Thyroid gland (tissue), 4 donors: Measurements from ENCODE around the gene TAS1R2. TPM values are rescaled to one million over a fixed set of nuclear protein-coding genes. Genes with fewer than 3 reads are reported as not detected.

ENCODE experiments used
- DNase-seq, 2 donors: peaks; one replicate each; pipeline ENCODE4 v3.0.0-alpha.2; 2019
- H3K27ac ChIP-seq, 3 donors: fragments of 200-600 bp; sonication (generic); 1 replicate in 2 of 3; 2 replicates in 1 of 3; pipeline ENCODE4 v1.5.1; 2016 to 2019; ENCODE audit warnings: mild to moderate bottlenecking in 1 of 3, moderate library complexity in 1 of 3
- H3K27me3 ChIP-seq: fragments of 200-600 bp; sonication (generic); one replicate; pipeline ENCODE4 v1.5.1; 2019
- H3K36me3 ChIP-seq, 2 donors: fragments of 200-600 bp; sonication (generic); one replicate each; pipeline ENCODE4 v1.5.1; 2016 to 2019
- H3K4me1 ChIP-seq, 2 donors: fragments of 200-600 bp; sonication (generic); one replicate each; pipeline ENCODE4 v1.5.1; 2017 to 2019
- H3K4me3 ChIP-seq, 3 donors: fragments of 200-600 bp; sonication (generic); replicated peaks in 1 of 3; 1 replicate in 2 of 3; 2 replicates in 1 of 3; pipeline ENCODE4 v1.5.1; 2016; ENCODE audit warnings: mild to moderate bottlenecking in 1 of 3
- H3K9me3 ChIP-seq: fragments of 200-600 bp; sonication (generic); one replicate; pipeline ENCODE4 v1.5.1; 2017
- POLR2A ChIP-seq, 2 donors: fragments of 450-650 bp; IDR thresholded peaks; one replicate each; pipeline ENCODE4 v1.6.1; 2017; ENCODE audit warnings: antibody characterized with exemption in 2 of 2, mild to moderate bottlenecking in 2 of 2, moderate library complexity in 1 of 2
- WGBS, 2 donors: methylation state at CpG; one replicate each; pipeline ENCODE4 v1.1.5; 2017; 5-methylcytosine and 5-hydroxymethylcytosine counted together
- intact Hi-C: fragments of 100-400 bp; cut with DNase I; formaldehyde crosslinking; loops from one replicate; pipeline ENCODE4 v1.15.1; 2023
- total RNA-seq, 4 donors: library from RNA; depleted of rRNA; stranded (reverse); fragments of >200 nt; gene quantifications; one replicate each; pipeline ENCODE4 v1.2.3, GENCODE V29; 2016
- TF ChIP-seq, protein P1 (sequence below), 6 experiments: fragments of 200-600 bp in 3 of 6; fragments of 450-650 bp in 3 of 6; sonication (generic) in 3 of 6; IDR thresholded peaks; one replicate each; pipeline ENCODE4 v1.5.1; 2016 to 2019; ENCODE audit warnings: antibody characterized with exemption in 6 of 6, mild to moderate bottlenecking in 2 of 6, inconsistent platforms in 1 of 6, moderate library complexity in 1 of 6

The TAS1R2 gene
- total RNA-seq, 4 donors from 2014 or later = not detected

DNA sequence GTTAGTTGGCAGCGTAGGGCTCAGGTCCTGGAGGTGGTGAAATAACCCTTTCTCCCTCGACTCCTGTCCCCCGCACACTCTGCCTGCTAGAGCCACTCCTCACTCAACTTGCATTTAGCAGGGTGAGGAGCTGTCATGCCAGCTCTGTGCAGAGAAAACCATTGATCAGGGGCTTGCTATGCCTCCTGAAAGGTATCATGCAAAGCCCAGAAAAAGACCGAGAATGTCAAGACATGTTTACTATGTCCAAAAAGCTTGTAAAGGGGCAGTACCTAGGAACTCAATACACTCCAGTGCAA lies 24.9 kb upstream of the TAS1R2 start:
- Histone ChIP-seq H3K27ac (no peak overlapping the region), H3K4me1 (peaks cover 0 to 3% of the 10 kb centered on the region in 2 donors), H3K9me3 (no peaks in the 10 kb centered on the region), H3K36me3 (no peaks in the 10 kb centered on the region), H3K27me3 (no peaks in the 10 kb centered on the region), H3K4me3 (no peak overlapping the region)
- DNase-seq = no peak
- WGBS, 2 donors = 71 to 72% methylated on average over 4 of the region's 4 CpGs
- intact Hi-C loops = no loop called here
- no peak for TF ChIP-seq POLR2A (IDR thresholded peaks at IDR 0.05)
- TF ChIP-seq, protein P1, sequence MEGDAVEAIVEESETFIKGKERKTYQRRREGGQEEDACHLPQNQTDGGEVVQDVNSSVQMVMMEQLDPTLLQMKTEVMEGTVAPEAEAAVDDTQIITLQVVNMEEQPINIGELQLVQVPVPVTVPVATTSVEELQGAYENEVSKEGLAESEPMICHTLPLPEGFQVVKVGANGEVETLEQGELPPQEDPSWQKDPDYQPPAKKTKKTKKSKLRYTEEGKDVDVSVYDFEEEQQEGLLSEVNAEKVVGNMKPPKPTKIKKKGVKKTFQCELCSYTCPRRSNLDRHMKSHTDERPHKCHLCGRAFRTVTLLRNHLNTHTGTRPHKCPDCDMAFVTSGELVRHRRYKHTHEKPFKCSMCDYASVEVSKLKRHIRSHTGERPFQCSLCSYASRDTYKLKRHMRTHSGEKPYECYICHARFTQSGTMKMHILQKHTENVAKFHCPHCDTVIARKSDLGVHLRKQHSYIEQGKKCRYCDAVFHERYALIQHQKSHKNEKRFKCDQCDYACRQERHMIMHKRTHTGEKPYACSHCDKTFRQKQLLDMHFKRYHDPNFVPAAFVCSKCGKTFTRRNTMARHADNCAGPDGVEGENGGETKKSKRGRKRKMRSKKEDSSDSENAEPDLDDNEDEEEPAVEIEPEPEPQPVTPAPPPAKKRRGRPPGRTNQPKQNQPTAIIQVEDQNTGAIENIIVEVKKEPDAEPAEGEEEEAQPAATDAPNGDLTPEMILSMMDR (IDR thresholded peaks at IDR 0.05) = no peak

DNA sequence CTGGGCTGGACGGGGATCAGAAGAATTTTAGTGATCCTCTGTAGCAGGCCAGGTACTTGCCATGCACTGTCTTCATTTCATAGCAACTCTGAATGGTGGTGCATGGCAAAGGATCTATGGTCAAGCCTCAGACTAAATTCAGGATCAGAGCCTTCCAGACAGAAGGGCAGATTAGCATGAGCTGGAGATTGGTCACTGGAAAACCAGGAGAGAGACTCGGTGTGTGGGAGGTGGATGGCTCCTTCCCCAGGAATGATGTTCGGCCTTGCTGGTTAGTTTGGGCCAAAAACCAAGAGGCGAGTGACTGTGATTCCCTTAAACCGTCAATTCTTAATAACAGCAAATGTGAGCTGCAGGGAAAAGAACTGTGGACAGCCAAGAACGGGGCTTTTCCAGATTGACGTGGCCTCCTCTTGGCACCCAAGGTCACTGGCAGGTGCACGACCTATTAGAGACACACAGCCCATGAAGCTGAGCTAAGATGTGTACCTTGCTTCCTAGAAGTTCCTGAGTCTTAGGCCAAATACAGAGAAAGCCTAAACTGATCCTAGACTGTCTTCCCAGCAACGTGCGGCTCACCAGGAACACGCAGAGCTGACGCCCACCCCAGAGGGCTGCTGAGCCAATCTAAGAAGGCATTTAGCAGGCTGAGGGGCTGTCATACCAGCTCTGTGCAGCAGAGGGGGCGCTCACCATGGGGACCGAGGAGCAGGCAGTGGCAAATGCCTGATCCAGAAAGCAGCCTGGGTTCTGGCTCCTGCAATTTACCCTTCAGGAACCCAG lies 24.4 kb upstream of the TAS1R2 start:
- Histone ChIP-seq H3K27me3 (no peaks in the 10 kb centered on the region), H3K4me3 (no peak overlapping the region), H3K36me3 (no peaks in the 10 kb centered on the region), H3K4me1 (peaks cover 0 to 3% of the 10 kb centered on the region in 2 donors), H3K27ac (no peak overlapping the region), H3K9me3 (no peaks in the 10 kb centered on the region)
- intact Hi-C loops = no loop called here
- peak; percentile 71 to 73 for DNase-seq
- TF ChIP-seq POLR2A (IDR thresholded peaks at IDR 0.05) = no peak
- TF ChIP-seq, protein P1 (IDR thresholded peaks at IDR 0.05) = peak; percentile 70 to 93 (median 77)
- WGBS, 2 donors = 58% methylated on average over 12 to 14 of the region's 14 CpGs

DNA sequence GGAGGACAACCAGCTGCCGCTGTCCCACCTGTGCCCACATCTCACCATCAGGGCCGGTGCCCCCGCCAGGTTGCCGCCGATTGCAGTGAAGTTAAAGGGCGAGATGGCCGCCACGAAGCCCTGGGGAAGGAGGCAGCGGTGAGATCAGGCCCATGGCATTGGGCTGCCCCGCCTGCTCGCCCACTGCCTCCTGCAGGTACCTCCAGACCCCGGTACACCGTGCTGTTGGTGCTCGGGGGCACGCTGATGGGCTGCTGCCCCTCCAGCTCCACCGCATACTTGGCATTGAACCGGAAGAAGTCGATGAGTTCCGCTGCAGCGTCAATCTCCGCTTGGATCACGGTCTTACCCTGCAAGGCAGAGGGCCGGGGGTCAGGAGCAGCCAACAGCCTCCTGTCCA lies 23.6 kb upstream of the TAS1R2 start:
- no peak overlapping the region for H3K27ac ChIP-seq
- H3K4me1 ChIP-seq = peaks cover 0 to 3% of the 10 kb centered on the region in 2 donors
- no peak overlapping the region for H3K4me3 ChIP-seq
- DNase-seq = no peak
- no peak for TF ChIP-seq POLR2A (IDR thresholded peaks at IDR 0.05)
- TF ChIP-seq, protein P1 (IDR thresholded peaks at IDR 0.05) = no peak
- no peaks in the 10 kb centered on the region for H3K36me3 ChIP-seq
- intact Hi-C loops = no loop called here
- no peaks in the 10 kb centered on the region for H3K27me3 ChIP-seq
- H3K9me3 ChIP-seq = no peaks in the 10 kb centered on the region
- WGBS, 2 donors = 97% methylated on average over 22 of the region's 23 CpGs; no CpG with 5 or more reads in 1 of the 2 donors

DNA sequence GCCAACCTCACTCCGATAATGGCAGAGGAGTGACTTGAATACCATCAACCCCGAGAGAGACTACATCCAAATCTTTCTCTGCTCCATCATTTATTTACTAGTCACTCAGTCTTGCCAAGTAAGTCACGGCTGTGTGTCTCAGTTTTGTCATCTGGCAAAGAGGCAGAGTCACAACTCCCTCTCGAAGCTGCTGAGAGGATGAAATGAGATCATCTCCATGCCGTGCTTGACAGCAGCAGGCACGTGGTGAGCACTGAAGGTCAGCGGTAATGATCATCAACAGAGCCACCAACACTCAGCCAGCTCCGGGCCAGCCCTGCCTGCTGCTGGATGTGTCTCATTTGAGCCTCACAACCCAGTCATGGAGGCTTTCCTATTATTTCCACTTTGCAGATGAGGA lies 23.0 kb upstream of the TAS1R2 start:
- Histone ChIP-seq H3K4me3 (no peak overlapping the region), H3K4me1 (peaks cover 0 to 3% of the 10 kb centered on the region in 2 donors), H3K27ac (no peak overlapping the region), H3K27me3 (no peaks in the 10 kb centered on the region), H3K36me3 (no peaks in the 10 kb centered on the region), H3K9me3 (no peaks in the 10 kb centered on the region)
- intact Hi-C loops = no loop called here
- TF ChIP-seq, protein P1 (IDR thresholded peaks at IDR 0.05) = no peak
- no peak for TF ChIP-seq POLR2A (IDR thresholded peaks at IDR 0.05)
- 78 to 81% methylated on average over 8 of the region's 8 CpGs for WGBS, 2 donors
- no peak for DNase-seq

DNA sequence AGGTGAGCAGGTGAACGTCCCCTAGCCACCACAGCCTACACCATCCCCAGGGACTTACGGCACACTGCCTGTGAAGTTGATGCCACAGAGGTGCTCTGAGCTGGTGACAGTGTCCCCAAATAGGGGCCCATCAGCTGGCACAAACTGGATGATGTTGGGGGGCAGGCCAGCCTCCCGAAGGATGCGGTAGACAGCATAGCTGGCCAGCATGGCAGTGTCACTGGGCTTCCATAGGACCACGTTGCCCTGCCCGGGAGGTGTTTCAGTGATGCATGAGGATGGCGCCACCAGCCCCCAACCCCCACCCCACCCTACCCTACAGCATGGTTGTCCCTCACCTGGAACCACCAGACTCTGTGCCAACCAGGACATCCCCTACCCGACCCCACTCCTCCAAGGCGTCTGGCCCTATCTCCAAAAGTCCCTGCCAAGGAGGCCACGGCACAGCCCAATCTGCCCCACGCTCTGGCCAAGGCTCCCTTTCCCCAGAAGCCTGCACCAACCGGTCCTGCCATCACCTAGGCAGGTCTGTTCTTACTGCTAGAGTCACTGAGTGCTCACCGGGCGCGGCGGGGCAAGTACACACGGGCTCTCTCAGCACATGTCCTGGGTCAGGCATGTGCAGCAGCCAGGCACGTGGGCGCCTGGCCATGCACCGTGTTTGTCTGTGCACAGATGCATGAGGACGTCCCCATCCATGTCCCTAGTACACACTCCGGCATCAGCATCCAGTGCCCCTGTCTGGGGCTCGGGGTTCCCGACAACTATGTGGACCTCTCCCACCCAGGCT lies 22.4 kb upstream of the TAS1R2 start:
- WGBS, 2 donors = 84 to 96% methylated on average over 12 to 18 of the region's 24 CpGs
- no peaks in the 10 kb centered on the region for H3K36me3 ChIP-seq
- DNase-seq = no peak

More for the DNA sequence above, 22.4 kb upstream of the TAS1R2 start:
- intact Hi-C loops = no loop called here
- H3K4me3 ChIP-seq = no peak overlapping the region
- H3K27ac ChIP-seq = no peak overlapping the region
- H3K27me3 ChIP-seq = no peaks in the 10 kb centered on the region
- peaks cover 0 to 3% of the 10 kb centered on the region in 2 donors for H3K4me1 ChIP-seq
- no peaks in the 10 kb centered on the region for H3K9me3 ChIP-seq
- TF ChIP-seq POLR2A (IDR thresholded peaks at IDR 0.05) = no peak
- TF ChIP-seq, protein P1 (IDR thresholded peaks at IDR 0.05) = no peak
